ENCODE measurements around the gene GSTCD.
A peak's percentile ranks its signal among the peaks of the same experiment; 100 is the strongest.
"Not testable (repeated sequence)": the region's sequence is repeated elsewhere in the genome, so short reads cannot be mapped to it uniquely, and the experiment has no call there.

GSTCD gene

GRCh38 chr4:105686571-105686970 lies 22.0 kb upstream of the GSTCD start:
- no peaks in the 10 kb centered on the region for H3K4me1 ChIP-seq
- TF ChIP-seq CTCF (IDR thresholded peaks at IDR 0.05; ENCODE audit: low read depth, low read length): no peak
- H3K27me3 ChIP-seq: no peaks in the 10 kb centered on the region
- H3K36me3 ChIP-seq: peaks cover 56% of the 10 kb centered on the region
- no peaks in the 10 kb centered on the region for H3K9me3 ChIP-seq
- H3K4me3 ChIP-seq (ENCODE audit: low read depth, low read length): no peak overlapping the region
- no peak for DNase-seq

DNA sequence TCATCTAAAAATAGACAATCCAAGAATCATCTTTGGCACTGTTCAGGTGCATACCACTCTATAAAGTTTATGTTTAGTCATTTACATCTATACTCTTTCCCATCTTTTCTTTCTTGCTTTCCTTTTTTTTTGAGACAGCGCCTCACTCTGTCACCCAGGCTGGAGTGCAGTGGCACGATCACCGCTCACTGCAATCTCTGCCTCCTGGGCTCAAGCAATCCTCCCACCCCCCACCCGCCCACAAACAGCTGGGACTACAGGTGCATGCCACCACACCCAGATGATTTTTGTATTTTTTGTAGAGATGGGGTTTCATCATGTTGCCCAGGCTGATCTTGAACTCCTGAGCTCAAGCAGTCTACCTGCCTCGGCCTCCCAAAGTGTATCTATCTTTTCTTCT lies 13.8 kb upstream of the GSTCD start:
- DNase-seq; H3K4me3 ChIP-seq (ENCODE audit: low read depth, low read length); H3K27me3 ChIP-seq; H3K9me3 ChIP-seq; H3K4me1 ChIP-seq: not testable (repeated sequence)
- peaks cover 33% of the 10 kb centered on the region for H3K36me3 ChIP-seq

- not testable (repeated sequence) for H3K27me3 ChIP-seq; DNase-seq; H3K4me3 ChIP-seq (ENCODE audit: low read depth, low read length); H3K9me3 ChIP-seq; H3K4me1 ChIP-seq
- H3K36me3 ChIP-seq: peaks cover 30% of the 10 kb centered on the region
Observed at GRCh38 chr4:105695832-105696231, 12.8 kb upstream of the GSTCD start.

DNA sequence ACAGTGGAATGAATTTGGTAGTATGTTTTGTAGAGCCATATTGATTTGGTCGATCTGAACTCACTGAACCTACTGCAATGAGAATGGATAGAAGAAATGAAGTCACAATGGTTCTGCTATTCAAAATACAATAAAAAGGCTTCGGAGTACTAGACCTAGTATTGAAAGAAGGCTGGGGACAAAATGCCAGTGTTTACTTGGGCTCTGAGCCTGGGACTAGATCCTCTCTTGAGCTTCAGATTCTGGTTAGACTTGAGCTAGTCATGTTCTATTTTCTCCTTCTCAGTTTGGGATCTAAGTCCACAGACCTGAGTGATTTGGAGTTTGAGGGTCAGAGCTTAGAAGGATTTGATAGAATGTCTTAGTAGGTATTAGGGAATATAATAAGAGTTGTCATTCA lies 10.0 kb upstream of the GSTCD start:
- Histone ChIP-seq H3K27me3 (no peaks in the 10 kb centered on the region), H3K36me3 (peaks cover 15% of the 10 kb centered on the region), H3K4me1 (no peaks in the 10 kb centered on the region), H3K9me3 (no peaks in the 10 kb centered on the region), H3K4me3 (ENCODE audit: low read depth, low read length) (no peak overlapping the region)
- no peak for DNase-seq
- no peak for TF ChIP-seq CTCF (IDR thresholded peaks at IDR 0.05; ENCODE audit: low read depth, low read length)

DNA sequence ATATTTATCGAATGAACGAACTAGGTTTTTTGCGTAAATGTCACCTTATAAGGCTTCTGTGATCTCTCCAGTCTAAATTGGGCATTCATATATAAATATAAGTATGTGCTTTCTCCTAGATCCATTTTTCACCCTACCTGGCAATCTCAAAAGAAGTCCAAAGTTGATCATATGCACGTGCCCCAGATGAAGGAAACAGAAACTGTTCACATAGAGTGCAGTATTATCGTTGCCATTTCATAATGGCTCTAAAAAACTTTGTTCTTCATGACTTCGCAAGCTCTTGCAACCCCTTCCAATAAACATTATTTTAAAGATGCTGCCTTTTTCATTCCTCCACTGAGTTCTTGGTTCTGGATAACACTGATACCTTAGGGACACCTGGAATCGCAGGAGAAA lies 803 bp upstream of the GSTCD start:
- Histone ChIP-seq H3K4me3 (ENCODE audit: low read depth, low read length) (peak overlapping the region; percentile 93), H3K4me1 (peaks cover 6% of the 10 kb centered on the region; the same call in 1 of the 2 replicates), H3K9me3 (no peaks in the 10 kb centered on the region), H3K36me3 (no peaks in the 10 kb centered on the region; the same call in 1 of the 2 replicates), H3K27me3 (no peaks in the 10 kb centered on the region)
- no peak for TF ChIP-seq CTCF (IDR thresholded peaks at IDR 0.05; ENCODE audit: low read depth, low read length)
- DNase-seq: no peak

GRCh38 chr4:105709081-105709450 lies 482 bp downstream of the GSTCD start:
- no peaks in the 10 kb centered on the region for H3K27me3 ChIP-seq
- peak; percentile 21 for DNase-seq
- peaks cover 6% of the 10 kb centered on the region; the same call in 1 of the 2 replicates for H3K4me1 ChIP-seq
- peak overlapping the region; percentile 93 for H3K4me3 ChIP-seq (ENCODE audit: low read depth, low read length)
- H3K9me3 ChIP-seq: no peaks in the 10 kb centered on the region
- H3K36me3 ChIP-seq: no peaks in the 10 kb centered on the region
- TF ChIP-seq CTCF (IDR thresholded peaks at IDR 0.05; ENCODE audit: low read depth, low read length): no peak

- DNase-seq: peak; percentile 14
- Histone ChIP-seq H3K9me3 (no peaks in the 10 kb centered on the region), H3K4me1 (peaks cover 6% of the 10 kb centered on the region; the same call in 1 of the 2 replicates), H3K36me3 (no peaks in the 10 kb centered on the region), H3K27me3 (no peaks in the 10 kb centered on the region), H3K4me3 (ENCODE audit: low read depth, low read length) (peak overlapping the region; percentile 93)
- no peak for TF ChIP-seq CTCF (IDR thresholded peaks at IDR 0.05; ENCODE audit: low read depth, low read length)
Observed at GRCh38 chr4:105710012-105710600, 1.5 kb downstream of the GSTCD start.
